ENCODE measurements around the gene ZWILCH. TPM values are rescaled to one million over a fixed set of nuclear protein-coding genes. Genes with fewer than 3 reads are reported as not detected.
"Not testable (repeated sequence)": the region's sequence is repeated elsewhere in the genome, so short reads cannot be mapped to it uniquely, and the experiment has no call there.

The ZWILCH gene
- total RNA-seq, 2 donors from 2014 or later: 6.1 to 11.4 TPM

DNA sequence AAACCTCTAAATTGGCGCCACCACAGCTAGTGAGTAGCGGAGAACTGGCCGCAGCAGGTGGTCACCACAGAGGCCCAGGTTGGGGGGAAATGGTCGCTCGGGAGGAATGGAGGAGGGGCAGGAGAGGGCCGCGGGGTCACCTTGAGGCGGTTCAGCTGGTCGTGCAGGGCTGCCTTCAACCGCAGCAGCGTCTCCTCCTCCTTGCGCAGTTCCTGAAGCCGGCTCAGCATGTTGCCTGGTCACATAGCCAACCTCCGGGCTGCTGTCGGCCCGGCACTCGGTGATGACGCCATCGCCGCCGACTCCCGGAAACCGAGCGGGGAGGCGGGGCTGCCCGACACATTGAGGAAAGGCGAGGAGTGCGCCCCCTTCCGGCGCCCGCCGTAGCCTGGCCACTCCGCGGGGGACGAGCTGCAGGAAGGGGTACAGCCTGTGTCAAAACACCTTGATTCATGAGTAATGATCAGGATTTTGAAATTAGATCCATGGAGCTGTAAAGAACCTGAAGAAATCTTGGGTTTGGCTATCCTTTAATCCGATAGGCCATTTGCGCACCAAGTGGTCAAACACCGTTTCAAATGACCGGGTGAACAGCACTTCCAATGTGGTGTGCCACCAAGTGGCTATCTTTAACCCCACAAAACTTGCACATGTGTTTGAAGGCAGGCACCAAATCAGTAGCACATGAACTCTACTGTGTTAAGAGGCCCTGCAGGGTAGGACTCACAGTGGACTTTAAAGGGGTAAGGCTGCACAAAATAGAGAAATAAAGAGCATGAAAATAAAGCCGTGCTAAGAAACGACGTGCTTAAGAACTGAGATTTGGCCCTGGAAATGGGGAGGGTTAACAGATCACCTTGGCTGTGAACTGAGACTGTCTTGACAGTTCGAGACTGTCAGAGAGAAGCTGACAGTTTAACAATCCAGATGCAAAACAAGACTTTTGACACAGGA, 7.3 kb upstream of the ZWILCH start, which contains the start of gene SNAPC5:
SNAPC5 (minus strand) TSS at position 261 of the 954 bp plus-strand sequence; CDS start at position 230, 31 bp downstream.
- H3K4me1 ChIP-seq (replicated peaks): peaks cover 5% of the 10 kb centered on the region
- 8% methylated on average over 43 of the region's 43 CpGs for WGBS
- peak; percentile 98 for TF ChIP-seq POLR2AphosphoS5 (IDR thresholded peaks at IDR 0.05)
- TF ChIP-seq, protein P1, sequence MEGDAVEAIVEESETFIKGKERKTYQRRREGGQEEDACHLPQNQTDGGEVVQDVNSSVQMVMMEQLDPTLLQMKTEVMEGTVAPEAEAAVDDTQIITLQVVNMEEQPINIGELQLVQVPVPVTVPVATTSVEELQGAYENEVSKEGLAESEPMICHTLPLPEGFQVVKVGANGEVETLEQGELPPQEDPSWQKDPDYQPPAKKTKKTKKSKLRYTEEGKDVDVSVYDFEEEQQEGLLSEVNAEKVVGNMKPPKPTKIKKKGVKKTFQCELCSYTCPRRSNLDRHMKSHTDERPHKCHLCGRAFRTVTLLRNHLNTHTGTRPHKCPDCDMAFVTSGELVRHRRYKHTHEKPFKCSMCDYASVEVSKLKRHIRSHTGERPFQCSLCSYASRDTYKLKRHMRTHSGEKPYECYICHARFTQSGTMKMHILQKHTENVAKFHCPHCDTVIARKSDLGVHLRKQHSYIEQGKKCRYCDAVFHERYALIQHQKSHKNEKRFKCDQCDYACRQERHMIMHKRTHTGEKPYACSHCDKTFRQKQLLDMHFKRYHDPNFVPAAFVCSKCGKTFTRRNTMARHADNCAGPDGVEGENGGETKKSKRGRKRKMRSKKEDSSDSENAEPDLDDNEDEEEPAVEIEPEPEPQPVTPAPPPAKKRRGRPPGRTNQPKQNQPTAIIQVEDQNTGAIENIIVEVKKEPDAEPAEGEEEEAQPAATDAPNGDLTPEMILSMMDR (IDR thresholded peaks at IDR 0.05): peak; percentile 98 to 99 (median 99)
- peak; percentile 68 for TF ChIP-seq POLR2A (IDR thresholded peaks at IDR 0.05)
- no peaks in the 10 kb centered on the region for H3K27me3 ChIP-seq (replicated peaks; ENCODE audit: insufficient read depth)
- H3K9me3 ChIP-seq: no peaks in the 10 kb centered on the region
- H3K27ac ChIP-seq: peak within 1 kb of the TSS; percentile 77 to 81
- DNase-seq (ENCODE audit: low spot score): peak; percentile 95
- H3K4me3 ChIP-seq: peak within 1 kb of the TSS; percentile 84 to 88
- intact Hi-C loops (cut with DNase I): loop anchor here (1.0 kb wide), 1 partner anchor 110 kb away; no protein-coding TSS in a partner anchor
- H3K36me3 ChIP-seq: peaks cover 19 to 24% of the 10 kb centered on the region in 2 donors

DNA sequence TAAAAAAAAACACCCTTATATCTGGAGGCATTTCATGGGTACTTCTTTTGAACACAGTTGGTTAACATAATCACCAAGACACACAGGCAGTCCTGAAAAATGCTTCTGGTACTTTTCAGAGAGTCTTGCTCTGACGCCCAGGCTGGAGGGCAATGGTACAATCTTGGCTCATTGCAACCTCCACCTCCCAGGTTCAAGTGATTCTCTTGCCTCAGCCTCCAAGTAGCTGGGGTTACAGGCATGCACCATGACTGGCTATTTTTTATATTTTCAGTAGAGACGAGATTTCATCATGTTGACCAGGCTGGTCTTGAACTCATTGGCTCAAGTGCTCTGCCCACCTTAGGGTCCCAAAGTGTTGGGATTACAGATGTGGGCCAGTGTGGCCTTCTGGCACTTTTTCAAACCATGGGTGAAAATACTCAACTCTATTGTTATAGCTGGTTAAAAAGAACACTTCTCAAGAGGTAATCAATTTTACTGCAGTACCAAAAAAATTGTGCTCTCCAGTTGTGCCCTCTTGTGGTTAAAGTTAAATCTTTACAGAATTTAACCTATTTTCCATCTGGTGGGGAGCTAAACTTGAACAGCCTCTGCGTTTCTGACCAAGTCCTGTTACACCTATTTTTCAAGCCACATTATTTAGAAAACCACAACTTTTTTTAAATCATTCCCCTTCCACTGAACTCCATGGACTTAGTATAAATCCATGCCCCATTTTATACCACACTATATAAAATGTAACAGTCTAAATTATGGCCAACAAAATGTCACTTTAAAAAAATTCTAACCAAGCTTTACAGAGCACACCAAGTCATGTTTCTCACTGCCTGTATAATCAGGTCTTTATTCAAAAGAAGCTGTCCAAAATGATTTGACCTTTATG, 6.4 kb upstream of the ZWILCH start:
- peaks cover 19 to 24% of the 10 kb centered on the region in 2 donors for H3K36me3 ChIP-seq
- no peaks in the 10 kb centered on the region for H3K9me3 ChIP-seq
- DNase-seq (ENCODE audit: low spot score): no peak
- H3K27me3 ChIP-seq (replicated peaks; ENCODE audit: insufficient read depth): no peaks in the 10 kb centered on the region
- intact Hi-C loops (cut with DNase I): no loop called here
- 38% methylated on average over 3 of the region's 3 CpGs for WGBS
- peak overlapping the region in 1 of 2 donors; percentile 77 for H3K27ac ChIP-seq
- H3K4me1 ChIP-seq (replicated peaks): peaks cover 5% of the 10 kb centered on the region
- H3K4me3 ChIP-seq: no peak overlapping the region
- TF ChIP-seq, protein P1 (IDR thresholded peaks at IDR 0.05): peak in 3 of 4 experiments; percentile 36 to 41 (median 36)
- no peak for TF ChIP-seq POLR2A (IDR thresholded peaks at IDR 0.05)

DNA sequence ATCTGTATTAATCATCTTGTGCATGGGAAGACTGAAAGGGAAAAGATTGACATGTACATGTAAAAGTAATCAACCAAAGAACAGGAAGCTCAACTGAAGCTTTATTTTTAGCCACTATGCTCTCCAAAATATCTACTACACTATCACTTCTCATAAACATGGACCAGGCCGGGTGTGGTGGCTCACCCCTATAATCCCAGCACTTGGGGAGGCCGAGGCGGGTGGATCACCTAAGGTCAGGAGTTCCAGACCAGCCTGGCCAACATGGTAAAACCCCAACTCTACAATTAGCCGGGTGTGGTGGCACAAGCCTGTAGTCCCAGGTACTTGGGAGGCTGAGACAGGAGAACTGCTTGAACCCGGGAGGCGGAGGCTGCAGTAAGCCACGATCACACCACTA, 4.8 kb upstream of the ZWILCH start:
- H3K9me3 ChIP-seq; H3K4me1 ChIP-seq (replicated peaks); H3K27me3 ChIP-seq (replicated peaks; ENCODE audit: insufficient read depth); H3K4me3 ChIP-seq; DNase-seq (ENCODE audit: low spot score); H3K27ac ChIP-seq: not testable (repeated sequence)
- WGBS: 89% methylated on average over 7 of the region's 7 CpGs
- peaks cover 19 to 24% of the 10 kb centered on the region in 2 donors for H3K36me3 ChIP-seq
- intact Hi-C loops (cut with DNase I): loop anchor here (10.0 kb wide), 1 partner anchor 204 kb away; the partner anchor contains the start of gene SMAD6

DNA sequence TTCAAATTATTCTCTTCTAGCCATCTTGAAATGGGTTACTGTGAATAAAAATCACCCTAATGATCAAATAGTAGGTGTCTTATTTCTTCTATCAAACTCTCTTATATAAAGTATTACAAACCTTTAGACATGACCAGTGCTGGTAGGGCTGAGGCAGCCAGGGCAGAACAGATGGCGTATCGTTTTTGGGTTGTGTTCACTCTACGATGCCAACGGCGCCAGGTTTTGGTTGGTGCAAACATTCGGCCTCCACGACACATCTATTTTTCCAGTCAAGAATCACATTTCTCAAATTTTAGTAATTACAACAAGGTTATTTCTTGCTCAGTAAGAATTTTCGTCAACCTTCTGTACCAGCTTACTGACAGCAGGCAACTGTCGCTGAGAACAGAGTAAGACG, 2.6 kb upstream of the ZWILCH start:
- Histone ChIP-seq H3K27me3 (replicated peaks; ENCODE audit: insufficient read depth) (no peaks in the 10 kb centered on the region), H3K4me3 (no peak overlapping the region), H3K27ac (no peak overlapping the region), H3K4me1 (replicated peaks) (peaks cover 7% of the 10 kb centered on the region), H3K9me3 (no peaks in the 10 kb centered on the region), H3K36me3 (peaks cover 19 to 24% of the 10 kb centered on the region in 2 donors)
- intact Hi-C loops (cut with DNase I): loop anchor here (10.0 kb wide), 1 partner anchor 202 kb away; the partner anchor contains the start of gene SMAD6
- no peak for TF ChIP-seq POLR2A (IDR thresholded peaks at IDR 0.05)
- TF ChIP-seq, protein P1 (IDR thresholded peaks at IDR 0.05): no peak
- no peak for TF ChIP-seq POLR2AphosphoS5 (IDR thresholded peaks at IDR 0.05)
- DNase-seq (ENCODE audit: low spot score): no peak
- 73% methylated on average over 10 of the region's 10 CpGs for WGBS

DNA sequence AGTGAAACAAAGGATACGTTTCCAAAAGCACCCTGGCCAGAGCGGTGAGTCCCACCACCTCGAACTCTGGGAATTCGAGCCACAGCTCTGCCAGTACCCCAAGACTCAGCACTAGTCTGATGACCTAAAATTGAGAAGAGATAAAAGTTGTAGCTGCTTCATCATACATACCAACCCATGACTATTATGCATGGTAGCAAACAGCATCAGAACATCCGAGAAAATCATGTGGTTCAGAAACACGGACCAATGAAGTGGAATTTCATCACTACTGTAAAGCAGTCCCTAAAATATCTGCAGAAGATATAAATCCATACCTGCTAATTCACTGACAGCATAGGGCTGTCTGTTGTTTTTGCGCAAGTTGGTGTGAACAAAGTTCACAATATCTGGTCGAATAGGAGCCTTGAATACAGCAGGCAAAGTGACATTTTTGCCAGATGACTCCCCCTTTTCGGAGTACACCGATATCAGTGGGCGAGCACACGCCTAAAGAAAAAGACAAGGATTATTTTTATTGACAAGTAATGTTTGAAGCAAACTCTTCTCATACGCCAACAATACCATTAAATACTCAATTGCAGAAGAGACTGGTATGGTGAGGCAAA, 2.0 kb upstream of the ZWILCH start:
- not testable (repeated sequence) for H3K9me3 ChIP-seq; H3K27me3 ChIP-seq (replicated peaks; ENCODE audit: insufficient read depth); H3K4me1 ChIP-seq (replicated peaks); DNase-seq (ENCODE audit: low spot score)
- Histone ChIP-seq H3K36me3 (peaks cover 19 to 24% of the 10 kb centered on the region in 2 donors), H3K4me3 (peak overlapping the region; percentile 75 to 90), H3K27ac (peak overlapping the region in 1 of 2 donors; percentile 95)
- intact Hi-C loops (cut with DNase I): loop anchor here (10.0 kb wide), 1 partner anchor 202 kb away; the partner anchor contains the start of gene SMAD6
- WGBS: 55% methylated on average over 13 of the region's 13 CpGs

Measured in prostate gland (tissue), 2 donors.